Naive thymus-derived CD4-positive, alpha-beta T cell (primary cell): Measurements from ENCODE around the gene PPCDC. TPM values are rescaled to one million over a fixed set of nuclear protein-coding genes. Genes with fewer than 3 reads are reported as not detected.
A peak's percentile ranks its signal among the peaks of the same experiment; 100 is the strongest.

Source experiments
- ATAC-seq: fragments of 150-1000 bp; cut with Tn5 transposase; 2 replicates; pipeline ENCODE4 v1.10.0; 2021; ENCODE audit warnings: mild to moderate bottlenecking, moderate library complexity
- CTCF ChIA-PET: fragments of 350-600 bp; sonication (Branson Sonifier 250); formaldehyde crosslinking; loops from one replicate; lab custom pipeline; 2021; ENCODE audit warnings: antibody characterized with exemption; lab: Charles Lee
- POLR2A ChIA-PET: fragments of 350-600 bp; sonication (Branson Sonifier 250); formaldehyde crosslinking; loops from one replicate; lab custom pipeline; 2021; ENCODE audit warnings: antibody characterized with exemption, inconsistent platforms; lab: Charles Lee
- DNase-seq, 9 donors: peaks; one replicate each; pipeline versions ENCODE4 v3.0.0 to v3.0.0-alpha.2; 2020 to 2022; ENCODE audit warnings: mixed read lengths in 1 of 9
- H3K27ac ChIP-seq: one replicate; pipeline ENCODE4 v1.7.0; 2013; ENCODE audit warnings: mild to moderate bottlenecking, low read depth, low read length, moderate library complexity
- H3K27me3 ChIP-seq, 2 donors: one replicate each; pipeline ENCODE4 v1.7.0; 2013; ENCODE audit warnings: low read length in 2 of 2, mild to moderate bottlenecking in 2 of 2, moderate library complexity in 2 of 2; ENCODE audit not compliant: control insufficient read depth in 2 of 2, insufficient read depth in 2 of 2
- H3K36me3 ChIP-seq, 3 experiments: 1 replicate in 2 of 3; 2 replicates in 1 of 3; pipeline ENCODE4 v1.7.0; 2013; ENCODE audit warnings: low read length in 3 of 3, mild to moderate bottlenecking in 3 of 3, moderate library complexity in 1 of 3; ENCODE audit not compliant: insufficient read depth in 3 of 3, control insufficient read depth in 2 of 3
- H3K4me1 ChIP-seq, 2 donors: one replicate each; pipeline ENCODE4 v1.7.0; 2013; ENCODE audit warnings: low read length in 2 of 2, mild to moderate bottlenecking in 2 of 2, moderate library complexity in 1 of 2; ENCODE audit not compliant: control insufficient read depth in 2 of 2, insufficient read depth in 2 of 2
- H3K4me3 ChIP-seq: 2 replicates; pipeline ENCODE4 v1.7.0; 2013; ENCODE audit warnings: mild to moderate bottlenecking, low read length
- H3K9me3 ChIP-seq, 3 experiments: 1 replicate in 2 of 3; 2 replicates in 1 of 3; pipeline ENCODE4 v1.7.0; 2013; ENCODE audit warnings: low read length in 3 of 3; ENCODE audit not compliant: control insufficient read depth in 2 of 3
- H3K27ac Mint-ChIP-seq, 9 donors: one replicate each; pipeline ENCODE4 v1.8.0; 2020 to 2022; ENCODE audit warnings: mixed read lengths in 9 of 9, mild to moderate bottlenecking in 8 of 9, moderate library complexity in 5 of 9, inconsistent platforms in 2 of 9
- H3K27me3 Mint-ChIP-seq, 5 donors: one replicate each; pipeline ENCODE4 v1.8.0; 2021 to 2022; ENCODE audit warnings: mixed read lengths in 5 of 5, mild to moderate bottlenecking in 1 of 5
- H3K36me3 Mint-ChIP-seq, 5 donors: one replicate each; pipeline ENCODE4 v1.8.0; 2020 to 2022; ENCODE audit warnings: mixed read lengths in 5 of 5, mild to moderate bottlenecking in 3 of 5, inconsistent platforms in 1 of 5
- H3K4me1 Mint-ChIP-seq, 7 donors: one replicate each; pipeline ENCODE4 v1.8.0; 2020 to 2022; ENCODE audit warnings: mixed read lengths in 7 of 7, mild to moderate bottlenecking in 3 of 7, inconsistent platforms in 1 of 7
- H3K4me3 Mint-ChIP-seq, 10 donors: one replicate each; pipeline ENCODE4 v1.8.0; 2020 to 2022; ENCODE audit warnings: mild to moderate bottlenecking in 10 of 10, mixed read lengths in 10 of 10, moderate library complexity in 6 of 10, inconsistent platforms in 2 of 10
- H3K9me3 Mint-ChIP-seq, 11 donors: one replicate each; pipeline ENCODE4 v1.8.0; 2020 to 2022; ENCODE audit warnings: mixed read lengths in 11 of 11, mild to moderate bottlenecking in 4 of 11, inconsistent platforms in 1 of 11, moderate library complexity in 1 of 11
- intact Hi-C, 2 donors: fragments of 100-400 bp; cut with micrococcal nuclease; formaldehyde crosslinking; loops; one replicate each; pipeline ENCODE4 v1.15.1; 2023
- polyA plus RNA-seq, 2 donors: library from polyadenylated mRNA; unstranded; fragments of 300-500 nt; fragmentation: Illumina TruSeq; gene quantifications; one replicate each; pipeline ENCODE4 v1.2.3, GENCODE V29; 2021
- total RNA-seq, 6 experiments: library from RNA in 5 of 6; stranded (reverse) in 5 of 6; gene quantifications; 1 replicate in 5 of 6; 2 replicates in 1 of 6; pipeline ENCODE4 v1.2.3 and lab custom pipeline; 2021 to 2026

The PPCDC gene
- total and polyA plus RNA-seq, 7 experiments from 2014 or later, result 11.7 to 31.3 (median 14.5) TPM

GRCh38 chr15:75032395-75032794 lies 9.0 kb downstream of the PPCDC start:
- H3K27ac ChIP-seq, result no peak overlapping the region
- Mint-ChIP-seq H3K9me3 (no peaks in the 10 kb centered on the region), H3K27ac (peak overlapping the region in 2 of 9 donors; percentile 34 to 65), H3K27me3 (no peaks in the 10 kb centered on the region), H3K4me3 (no peak overlapping the region), H3K36me3 (peaks cover 4 to 28% (median 10%) of the 10 kb centered on the region in 5 donors), H3K4me1 (peaks cover 10 to 57% (median 18%) of the 10 kb centered on the region in 7 donors)
- DNase-seq, result no peak
- H3K4me3 ChIP-seq, result no peak overlapping the region
- H3K27me3 ChIP-seq, result no peaks in the 10 kb centered on the region
- ChIA-PET POLR2A (interaction anchor here (0.6 kb wide), 1 partner anchor 985 kb away, joined by 3 read pairs; no protein-coding TSS in a partner anchor), CTCF (interaction anchor here (5.1 kb wide), 1 partner anchor 173 kb away, joined by 59 read pairs; no protein-coding TSS in a partner anchor)
- H3K4me1 ChIP-seq, result no peaks in the 10 kb centered on the region
- no peak for ATAC-seq
- H3K36me3 ChIP-seq, result peaks cover 0 to 14% (median 0%) of the 10 kb centered on the region in 3 experiments
- intact Hi-C loops, result no loop called here
- no peaks in the 10 kb centered on the region for H3K9me3 ChIP-seq

- Histone ChIP-seq H3K9me3 (no peaks in the 10 kb centered on the region), H3K4me3 (no peak overlapping the region), H3K4me1 (no peaks in the 10 kb centered on the region), H3K27ac (no peak overlapping the region), H3K36me3 (peaks cover 0 to 9% (median 0%) of the 10 kb centered on the region in 3 experiments), H3K27me3 (no peaks in the 10 kb centered on the region)
- Mint-ChIP-seq H3K4me1 (peaks cover 16 to 64% (median 23%) of the 10 kb centered on the region in 7 donors), H3K36me3 (peaks cover 4 to 32% (median 10%) of the 10 kb centered on the region in 5 donors), H3K27me3 (no peaks in the 10 kb centered on the region), H3K9me3 (no peaks in the 10 kb centered on the region), H3K27ac (no peak overlapping the region), H3K4me3 (no peak overlapping the region)
- intact Hi-C loops, result no loop called here
- ATAC-seq (no peak), DNase-seq (no peak)
- ChIA-PET POLR2A (no interaction called here), CTCF (interaction anchor here (0.6 kb wide), 1 partner anchor 9 kb away, joined by 3 read pairs; no protein-coding TSS in a partner anchor)
Measured at GRCh38 chr15:75033809-75034208, 10.4 kb downstream of the PPCDC start.

- Mint-ChIP-seq H3K9me3 (no peaks in the 10 kb centered on the region), H3K4me1 (peaks cover 11 to 66% (median 22%) of the 10 kb centered on the region in 7 donors), H3K27me3 (no peaks in the 10 kb centered on the region), H3K4me3 (no peak overlapping the region), H3K36me3 (peaks cover 4 to 29% (median 10%) of the 10 kb centered on the region in 5 donors), H3K27ac (peak overlapping the region in 1 of 9 donors; percentile 13)
- intact Hi-C loops, result no loop called here
- ChIA-PET POLR2A (interaction anchor here (0.7 kb wide), 1 partner anchor 11 kb away, joined by 3 read pairs; the partner anchor contains the start of gene PPCDC), CTCF (interaction anchor here (0.6 kb wide), 1 partner anchor 10 kb away, joined by 3 read pairs; no protein-coding TSS in a partner anchor)
- no peaks in the 10 kb centered on the region for H3K4me1 ChIP-seq
- no peak overlapping the region for H3K27ac ChIP-seq
- no peak for DNase-seq
- no peak overlapping the region for H3K4me3 ChIP-seq
- ATAC-seq, result peak; percentile 71
- H3K9me3 ChIP-seq, result no peaks in the 10 kb centered on the region
- H3K36me3 ChIP-seq, result peaks cover 0 to 9% (median 0%) of the 10 kb centered on the region in 3 experiments
- H3K27me3 ChIP-seq, result no peaks in the 10 kb centered on the region
Measured at GRCh38 chr15:75034615-75035014, 11.2 kb downstream of the PPCDC start.

GRCh38 chr15:75036212-75036616 lies 12.8 kb downstream of the PPCDC start:
- no peak overlapping the region for H3K4me3 ChIP-seq
- ATAC-seq (no peak), DNase-seq (no peak)
- Mint-ChIP-seq H3K36me3 (peaks cover 4 to 33% (median 14%) of the 10 kb centered on the region in 5 donors), H3K27me3 (no peaks in the 10 kb centered on the region), H3K9me3 (no peaks in the 10 kb centered on the region), H3K27ac (no peak overlapping the region), H3K4me1 (peaks cover 11 to 67% (median 23%) of the 10 kb centered on the region in 7 donors), H3K4me3 (peak overlapping the region in 1 of 10 donors; percentile 37)
- CTCF ChIA-PET, result no interaction called here
- H3K27me3 ChIP-seq, result no peaks in the 10 kb centered on the region
- H3K9me3 ChIP-seq, result no peaks in the 10 kb centered on the region
- H3K36me3 ChIP-seq, result peaks cover 0 to 9% (median 0%) of the 10 kb centered on the region in 3 experiments
- no peaks in the 10 kb centered on the region for H3K4me1 ChIP-seq
- POLR2A ChIA-PET, result interaction anchor here (0.7 kb wide), 1 partner anchor 151 kb away, joined by 3 read pairs; no protein-coding TSS in a partner anchor
- H3K27ac ChIP-seq, result no peak overlapping the region
- intact Hi-C loops, result no loop called here

DNA sequence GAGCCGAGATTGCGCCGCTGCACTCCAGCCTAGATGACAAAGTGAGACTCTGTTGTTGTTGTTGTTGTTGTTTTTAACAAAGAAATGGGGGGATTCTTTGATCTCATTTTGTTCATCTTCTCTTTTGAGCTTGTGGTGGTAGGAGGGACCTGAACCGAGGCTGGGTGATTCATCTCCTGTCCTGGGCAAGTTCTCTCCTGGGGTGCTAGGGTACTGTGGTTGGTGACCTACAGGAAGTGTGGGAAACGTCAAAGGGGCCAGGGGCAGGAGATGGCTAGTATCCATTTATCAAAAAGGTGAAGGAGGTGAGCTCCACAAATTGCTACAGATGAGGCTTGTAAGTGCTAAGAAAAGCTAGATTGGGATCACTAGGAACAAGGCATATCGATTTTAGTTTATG lies 14.3 kb downstream of the PPCDC start:
- Mint-ChIP-seq H3K36me3 (peaks cover 4 to 32% (median 9%) of the 10 kb centered on the region in 5 donors), H3K4me1 (peaks cover 9 to 65% (median 22%) of the 10 kb centered on the region in 7 donors), H3K27me3 (no peaks in the 10 kb centered on the region), H3K4me3 (peak overlapping the region in 1 of 10 donors; percentile 65), H3K9me3 (no peaks in the 10 kb centered on the region), H3K27ac (peak overlapping the region in 3 of 9 donors; percentile 8 to 76 (median 17))
- Histone ChIP-seq H3K27ac (no peak overlapping the region), H3K36me3 (peaks cover 0 to 9% (median 0%) of the 10 kb centered on the region in 3 experiments), H3K27me3 (no peaks in the 10 kb centered on the region), H3K4me3 (no peak overlapping the region), H3K9me3 (no peaks in the 10 kb centered on the region), H3K4me1 (no peaks in the 10 kb centered on the region)
- POLR2A ChIA-PET, result interaction anchor here (0.7 kb wide), 1 partner anchor 163 kb away, joined by 3 read pairs; no protein-coding TSS in a partner anchor
- DNase-seq (no peak), ATAC-seq (peak; percentile 69)
- CTCF ChIA-PET, result interaction anchor here (0.6 to 0.7 kb wide), 2 partner anchors 261 to 640 kb away, joined by 3 to 4 read pairs; no protein-coding TSS in a partner anchor
- intact Hi-C loops, result no loop called here

- intact Hi-C loops, result no loop called here
- ChIA-PET POLR2A (interaction anchor here (0.6 to 0.7 kb wide), 2 partner anchors 162 to 304 kb away, joined by 3 read pairs; no protein-coding TSS in a partner anchor), CTCF (no interaction called here)
- Histone ChIP-seq H3K27me3 (no peaks in the 10 kb centered on the region), H3K36me3 (peaks cover 0 to 9% (median 0%) of the 10 kb centered on the region in 3 experiments), H3K9me3 (no peaks in the 10 kb centered on the region), H3K4me1 (no peaks in the 10 kb centered on the region), H3K4me3 (no peak overlapping the region), H3K27ac (no peak overlapping the region)
- Mint-ChIP-seq H3K4me3 (peak overlapping the region in 1 of 10 donors; percentile 43), H3K27ac (peak overlapping the region in 2 of 9 donors; percentile 26 to 76), H3K4me1 (peaks cover 11 to 69% (median 27%) of the 10 kb centered on the region in 7 donors), H3K27me3 (no peaks in the 10 kb centered on the region), H3K9me3 (no peaks in the 10 kb centered on the region), H3K36me3 (peaks cover 4 to 35% (median 7%) of the 10 kb centered on the region in 5 donors)
- DNase-seq, result no peak
- no peak for ATAC-seq
Measured at GRCh38 chr15:75038231-75038630, 14.8 kb downstream of the PPCDC start.
